T-helper 2 cell treated with Interferon-gamma antibody and Interleukin-4, amounts not matched to agents 5 μg/mL and 100 μg/mL, for 36 hours (primary cell): Measurements from ENCODE around the gene RPS19BP1.
"Not testable (repeated sequence)": the region's sequence is repeated elsewhere in the genome, so short reads cannot be mapped to it uniquely, and the experiment has no call there.

Source experiments
- DNase-seq: peaks from one replicate; pipeline ENCODE4 v3.0.0; 2021; ENCODE audit warnings: low spot score
- H3K27ac Mint-ChIP-seq: one replicate; pipeline ENCODE4 v1.8.0; 2021; ENCODE audit warnings: mild to moderate bottlenecking, mixed read lengths
- H3K27me3 Mint-ChIP-seq: one replicate; pipeline ENCODE4 v1.8.0; 2021; ENCODE audit warnings: low read depth, mixed read lengths
- H3K36me3 Mint-ChIP-seq: one replicate; pipeline ENCODE4 v1.8.0; 2021; ENCODE audit warnings: low read depth, mixed read lengths
- H3K4me1 Mint-ChIP-seq: one replicate; pipeline ENCODE4 v1.8.0; 2021; ENCODE audit warnings: low read depth, mixed read lengths
- H3K4me3 Mint-ChIP-seq: one replicate; pipeline ENCODE4 v1.8.0; 2022; ENCODE audit warnings: mild to moderate bottlenecking, moderate library complexity, mixed read lengths
- H3K9me3 Mint-ChIP-seq: one replicate; pipeline ENCODE4 v1.8.0; 2021; ENCODE audit warnings: mixed read lengths

The RPS19BP1 gene

GRCh38 chr22:39519681-39520225 is 12.8 kb downstream of the RPS19BP1 start:
- Mint-ChIP-seq H3K4me1 (peaks cover 39% of the 10 kb centered on the region), H3K4me3 (peak overlapping the region; percentile 93), H3K9me3 (no peaks in the 10 kb centered on the region), H3K27ac (peak overlapping the region; percentile 98), H3K36me3 (peaks cover 54% of the 10 kb centered on the region), H3K27me3 (peaks cover 3% of the 10 kb centered on the region)
- DNase-seq: peak; percentile 97

DNA sequence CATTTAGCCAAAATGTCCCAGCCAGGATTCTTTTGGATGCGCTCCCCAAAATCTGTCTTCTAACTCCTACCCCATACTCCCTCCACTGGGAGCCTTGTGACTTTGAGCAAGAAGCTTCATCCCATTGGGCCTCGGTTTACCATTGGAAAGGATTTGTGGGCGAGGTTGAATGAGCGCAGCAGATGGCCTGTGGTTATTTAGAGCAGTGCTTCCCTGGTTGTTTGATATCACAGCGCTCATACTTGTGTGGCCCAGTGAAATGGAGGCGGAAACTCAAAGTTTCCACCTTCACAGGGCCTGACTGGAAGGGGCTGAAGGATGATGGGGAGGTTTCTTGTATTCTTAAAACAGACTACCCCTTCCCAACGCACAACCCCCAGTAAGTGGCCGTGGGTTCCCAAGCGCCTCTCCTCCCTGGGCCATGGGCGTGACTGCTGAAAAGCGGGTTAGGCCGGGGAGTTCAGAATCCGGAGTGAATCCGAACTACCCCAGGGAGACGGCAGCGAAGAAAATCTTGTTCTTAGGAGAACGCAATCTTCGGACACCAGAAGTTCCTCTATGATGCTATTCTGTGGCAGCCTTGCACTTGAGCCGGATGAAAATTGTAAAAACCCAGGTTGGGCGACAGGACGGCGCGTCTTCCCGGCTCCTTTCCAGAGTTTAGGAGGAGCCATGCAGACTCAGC is 13.4 kb downstream of the RPS19BP1 start:
- peak overlapping the region; percentile 98 for H3K27ac Mint-ChIP-seq
- H3K4me1 Mint-ChIP-seq: peaks cover 43% of the 10 kb centered on the region
- peaks cover 56% of the 10 kb centered on the region for H3K36me3 Mint-ChIP-seq
- H3K27me3 Mint-ChIP-seq: peaks cover 3% of the 10 kb centered on the region
- DNase-seq: no peak
- no peaks in the 10 kb centered on the region for H3K9me3 Mint-ChIP-seq
- H3K4me3 Mint-ChIP-seq: peak overlapping the region; percentile 93

GRCh38 chr22:39518144-39518786 is 14.3 kb downstream of the RPS19BP1 start:
- Mint-ChIP-seq H3K27ac (peak overlapping the region; percentile 98), H3K4me3 (peak overlapping the region; percentile 93), H3K9me3 (no peaks in the 10 kb centered on the region), H3K36me3 (peaks cover 58% of the 10 kb centered on the region), H3K27me3 (peaks cover 3% of the 10 kb centered on the region), H3K4me1 (peaks cover 41% of the 10 kb centered on the region)
- no peak for DNase-seq

GRCh38 chr22:39517470-39517869 is 15.1 kb downstream of the RPS19BP1 start:
- H3K36me3 Mint-ChIP-seq: peaks cover 56% of the 10 kb centered on the region
- H3K4me1 Mint-ChIP-seq: peaks cover 33% of the 10 kb centered on the region
- no peak overlapping the region for H3K4me3 Mint-ChIP-seq
- H3K27me3 Mint-ChIP-seq: peaks cover 3% of the 10 kb centered on the region
- no peak overlapping the region for H3K27ac Mint-ChIP-seq
- no peak for DNase-seq
- no peaks in the 10 kb centered on the region for H3K9me3 Mint-ChIP-seq

DNA sequence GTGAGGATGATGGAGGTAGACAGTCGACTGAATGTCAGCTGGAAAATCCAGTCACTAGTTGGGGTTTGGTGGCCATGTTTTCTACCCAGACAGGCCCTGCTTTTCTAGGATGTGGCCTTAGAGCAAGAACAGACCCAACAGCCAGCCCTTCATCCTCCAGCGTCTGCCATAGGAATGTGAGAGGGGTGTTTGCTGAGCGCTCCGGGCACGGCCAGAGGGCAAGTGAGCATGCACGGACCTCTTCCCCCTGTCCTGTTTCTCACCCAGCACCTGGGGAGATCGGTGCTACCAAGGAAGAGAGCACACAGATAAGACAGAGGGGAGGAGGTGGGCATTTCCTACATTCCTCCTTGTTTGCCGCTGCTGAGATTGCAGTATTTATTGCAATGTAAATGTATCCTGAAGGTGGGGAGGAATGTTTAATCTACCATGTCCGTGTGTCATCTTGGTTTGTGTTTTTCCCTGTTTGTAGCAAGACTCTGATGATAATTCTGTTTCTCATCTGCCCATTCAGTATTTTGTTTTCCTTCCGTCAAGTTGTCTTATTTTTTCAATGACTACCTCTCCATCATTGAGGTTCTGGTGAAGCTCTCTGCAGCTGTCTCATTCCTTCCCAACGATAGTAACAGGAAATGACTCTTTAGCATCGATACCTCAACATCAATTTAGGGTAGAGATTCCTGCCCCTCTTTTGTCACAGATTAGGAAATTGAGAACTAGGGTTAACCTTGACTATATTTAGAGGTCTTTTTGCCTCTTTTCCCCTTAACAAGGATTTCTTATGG is 17.1 kb downstream of the RPS19BP1 start:
- peaks cover 50% of the 10 kb centered on the region for H3K36me3 Mint-ChIP-seq
- H3K27ac Mint-ChIP-seq: no peak overlapping the region
- H3K4me3 Mint-ChIP-seq: no peak overlapping the region

GRCh38 chr22:39514373-39514973 is 18.1 kb downstream of the RPS19BP1 start:
- peaks cover 26% of the 10 kb centered on the region for H3K4me1 Mint-ChIP-seq
- no peak for DNase-seq
- peaks cover 53% of the 10 kb centered on the region for H3K36me3 Mint-ChIP-seq
- peak overlapping the region; percentile 3 for H3K27ac Mint-ChIP-seq
- no peaks in the 10 kb centered on the region for H3K9me3 Mint-ChIP-seq
- H3K27me3 Mint-ChIP-seq: no peaks in the 10 kb centered on the region
- no peak overlapping the region for H3K4me3 Mint-ChIP-seq

More for the DNA sequence above, 17.1 kb downstream of the RPS19BP1 start:
- Mint-ChIP-seq H3K4me1 (peaks cover 24% of the 10 kb centered on the region), H3K9me3 (no peaks in the 10 kb centered on the region), H3K27me3 (peaks cover 3% of the 10 kb centered on the region)
- no peak for DNase-seq

GRCh38 chr22:39513791-39514190 is 18.8 kb downstream of the RPS19BP1 start:
- Mint-ChIP-seq H3K4me1 (peaks cover 24% of the 10 kb centered on the region), H3K27ac (no peak overlapping the region), H3K4me3 (no peak overlapping the region), H3K36me3 (peaks cover 56% of the 10 kb centered on the region), H3K9me3 (no peaks in the 10 kb centered on the region), H3K27me3 (no peaks in the 10 kb centered on the region)
- DNase-seq: no peak

GRCh38 chr22:39512026-39512425 is 20.5 kb downstream of the RPS19BP1 start:
- peaks cover 63% of the 10 kb centered on the region for H3K36me3 Mint-ChIP-seq
- no peak for DNase-seq
- H3K4me3 Mint-ChIP-seq: no peak overlapping the region
- H3K27ac Mint-ChIP-seq: no peak overlapping the region
- peaks cover 23% of the 10 kb centered on the region for H3K4me1 Mint-ChIP-seq
- H3K27me3 Mint-ChIP-seq: no peaks in the 10 kb centered on the region
- no peaks in the 10 kb centered on the region for H3K9me3 Mint-ChIP-seq

DNA sequence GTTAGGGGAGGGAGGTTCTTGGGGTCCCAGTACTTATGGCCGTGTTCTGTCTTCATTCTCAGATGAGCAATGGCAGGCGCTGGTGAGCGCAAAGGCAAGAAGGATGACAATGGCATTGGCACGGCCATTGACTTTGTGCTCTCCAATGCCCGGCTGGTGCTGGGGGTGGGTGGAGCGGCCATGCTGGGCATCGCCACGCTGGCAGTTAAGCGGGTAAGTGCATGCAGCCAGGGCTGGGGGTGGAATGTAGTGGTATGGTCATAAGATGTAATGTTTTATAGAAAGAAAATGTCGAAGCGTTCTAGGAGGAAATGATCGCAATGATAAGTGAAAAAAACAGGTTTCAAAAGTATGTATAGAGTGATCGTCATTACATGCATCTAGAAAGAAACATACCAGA is 21.3 kb downstream of the RPS19BP1 start:
- no peak for DNase-seq
- no peak overlapping the region for H3K27ac Mint-ChIP-seq

GRCh38 chr22:39510529-39511149 is 21.9 kb downstream of the RPS19BP1 start:
- H3K27ac Mint-ChIP-seq: no peak overlapping the region
- peaks cover 71% of the 10 kb centered on the region for H3K36me3 Mint-ChIP-seq
- DNase-seq: no peak
- H3K9me3 Mint-ChIP-seq: no peaks in the 10 kb centered on the region
- no peaks in the 10 kb centered on the region for H3K27me3 Mint-ChIP-seq
- no peak overlapping the region for H3K4me3 Mint-ChIP-seq
- H3K4me1 Mint-ChIP-seq: peaks cover 27% of the 10 kb centered on the region

More for the DNA sequence above, 21.3 kb downstream of the RPS19BP1 start:
- Mint-ChIP-seq H3K36me3 (peaks cover 71% of the 10 kb centered on the region), H3K4me3 (no peak overlapping the region), H3K27me3 (no peaks in the 10 kb centered on the region), H3K4me1 (peaks cover 28% of the 10 kb centered on the region), H3K9me3 (no peaks in the 10 kb centered on the region)

- Mint-ChIP-seq H3K9me3 (no peaks in the 10 kb centered on the region), H3K27me3 (no peaks in the 10 kb centered on the region), H3K4me3 (no peak overlapping the region), H3K36me3 (peaks cover 69% of the 10 kb centered on the region), H3K27ac (no peak overlapping the region), H3K4me1 (peaks cover 31% of the 10 kb centered on the region)
- no peak for DNase-seq
Observed at GRCh38 chr22:39508393-39508792, 24.2 kb downstream of the RPS19BP1 start.

DNA sequence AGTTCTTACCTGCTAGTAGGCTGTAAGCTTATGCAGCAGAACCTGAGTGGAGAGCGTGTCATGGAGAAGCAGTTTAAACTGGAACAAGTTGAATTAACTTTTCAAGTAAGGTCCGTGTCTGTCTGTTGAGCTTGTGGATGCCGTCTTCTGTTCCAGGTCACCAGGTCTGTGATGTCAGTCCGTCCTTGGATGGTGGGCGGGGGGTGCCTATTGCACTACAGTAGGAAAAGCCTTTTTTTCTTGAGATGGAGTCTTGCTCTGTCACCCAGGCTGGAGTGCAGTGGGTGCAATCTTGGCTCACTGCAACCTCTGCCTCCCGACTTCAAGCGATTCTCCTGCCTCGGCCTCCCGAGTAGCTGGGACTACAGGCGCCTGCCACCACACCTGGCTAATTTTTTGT is 25.5 kb downstream of the RPS19BP1 start:
- H3K27ac Mint-ChIP-seq, H3K27me3 Mint-ChIP-seq, DNase-seq, H3K4me3 Mint-ChIP-seq, H3K9me3 Mint-ChIP-seq: not testable (repeated sequence)
- H3K4me1 Mint-ChIP-seq: peaks cover 35% of the 10 kb centered on the region
- H3K36me3 Mint-ChIP-seq: peaks cover 63% of the 10 kb centered on the region

DNA sequence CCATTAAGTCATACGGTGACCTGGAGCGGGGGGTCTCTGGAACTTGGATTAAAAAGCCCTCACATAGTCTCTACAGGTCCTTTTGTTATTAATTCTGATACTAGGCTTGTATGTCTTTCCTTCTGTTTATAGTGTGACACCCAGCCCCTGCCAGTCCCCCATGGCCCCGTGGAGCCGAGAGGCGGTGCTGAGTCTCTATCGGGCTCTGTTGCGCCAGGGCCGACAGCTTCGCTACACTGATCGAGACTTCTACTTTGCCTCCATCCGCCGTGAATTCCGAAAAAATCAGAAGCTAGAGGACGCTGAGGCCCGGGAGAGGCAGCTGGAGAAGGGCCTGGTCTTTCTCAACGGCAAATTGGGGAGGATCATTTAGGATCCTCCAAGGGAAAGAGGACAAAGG is 28.5 kb downstream of the RPS19BP1 start:
- Mint-ChIP-seq H3K36me3 (peaks cover 40% of the 10 kb centered on the region), H3K27ac (no peak overlapping the region), H3K9me3 (no peaks in the 10 kb centered on the region), H3K4me3 (peak overlapping the region; percentile 99), H3K27me3 (no peaks in the 10 kb centered on the region), H3K4me1 (peaks cover 32% of the 10 kb centered on the region)
- no peak for DNase-seq
